Nephron (organoid): Measurements from ENCODE around the gene TRMT61A.
A peak's percentile ranks its signal among the peaks of the same experiment; 100 is the strongest.

Experiments
- H3K27ac Mint-ChIP-seq, 3 experiments: 2 replicates each; pipeline ENCODE4 v1.8.0; 2020; ENCODE audit warnings: mixed read lengths in 3 of 3, mild to moderate bottlenecking in 2 of 3, moderate library complexity in 1 of 3
- H3K27me3 Mint-ChIP-seq: 2 replicates; pipeline ENCODE4 v1.8.0; 2021; ENCODE audit warnings: low read depth, mild to moderate bottlenecking, moderate library complexity, mixed read lengths
- H3K36me3 Mint-ChIP-seq: 2 replicates; pipeline ENCODE4 v1.8.0; 2020; ENCODE audit warnings: low read depth, mixed read lengths
- H3K4me1 Mint-ChIP-seq: 2 replicates; pipeline ENCODE4 v1.8.0; 2020; ENCODE audit warnings: mixed read lengths
- H3K4me3 Mint-ChIP-seq, 3 experiments: 2 replicates each; pipeline ENCODE4 v1.8.0; 2020; ENCODE audit warnings: mild to moderate bottlenecking in 3 of 3, mixed read lengths in 3 of 3, moderate library complexity in 2 of 3
- H3K9me3 Mint-ChIP-seq: 2 replicates; pipeline ENCODE4 v1.8.0; 2020; ENCODE audit warnings: mixed read lengths
- CTCF ChIP-seq, 3 experiments: fragments of 200-600 bp; sonication (generic); IDR thresholded peaks; one replicate each; pipeline ENCODE4 v1.5.0; 2021; ENCODE audit warnings: antibody characterized with exemption in 3 of 3; ENCODE audit not compliant: unreplicated experiment in 3 of 3

The TRMT61A gene

DNA sequence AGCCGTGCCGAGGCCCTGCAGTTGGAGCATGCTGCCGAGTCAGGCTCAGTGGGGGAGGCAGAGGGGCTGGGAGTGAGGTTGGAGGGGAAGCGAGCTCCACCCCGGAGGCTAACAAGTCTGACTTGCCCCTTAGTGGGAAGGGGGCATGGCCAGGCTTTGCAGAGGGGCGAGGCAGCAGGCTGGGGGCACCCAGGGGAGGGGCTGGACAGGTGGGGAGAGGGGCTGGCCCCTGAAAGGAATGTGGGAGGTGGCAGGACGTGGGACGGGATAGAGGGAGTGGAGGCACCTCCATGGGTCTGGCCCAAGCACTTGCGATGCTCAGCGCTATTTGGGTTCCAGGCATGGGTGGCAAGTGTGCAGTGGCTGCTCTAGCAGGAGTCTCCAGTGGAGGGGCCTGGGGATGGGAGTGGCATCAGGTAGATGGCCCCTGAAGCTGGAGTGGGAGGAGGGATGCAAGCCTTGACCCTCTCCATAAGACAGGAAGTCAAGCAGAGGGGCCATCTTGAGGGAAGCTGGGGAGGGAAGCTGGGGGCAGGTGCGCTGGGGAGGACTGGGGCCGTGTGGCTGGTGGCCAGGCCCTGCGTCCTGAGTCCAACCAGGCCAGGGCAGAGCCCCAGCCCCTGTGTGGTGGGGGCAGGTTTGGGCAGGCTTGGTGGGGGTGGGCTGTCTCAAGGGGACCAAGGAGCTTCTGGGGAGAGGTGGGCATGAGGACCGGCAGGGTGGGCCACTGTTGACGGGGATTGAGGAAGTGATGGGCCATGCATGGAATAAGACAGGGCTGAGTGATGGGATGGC lies 2.6 kb downstream of the TRMT61A start:
- Mint-ChIP-seq H3K36me3 (no peaks in the 10 kb centered on the region), H3K4me1 (peaks cover 28% of the 10 kb centered on the region), H3K27ac (no peak overlapping the region), H3K4me3 (peak overlapping the region; percentile 57 to 70 (median 65)), H3K9me3 (no peaks in the 10 kb centered on the region), H3K27me3 (peaks cover 4% of the 10 kb centered on the region)
- TF ChIP-seq CTCF (IDR thresholded peaks at IDR 0.05; ENCODE audit: unreplicated experiment in 3 of 3): no peak

DNA sequence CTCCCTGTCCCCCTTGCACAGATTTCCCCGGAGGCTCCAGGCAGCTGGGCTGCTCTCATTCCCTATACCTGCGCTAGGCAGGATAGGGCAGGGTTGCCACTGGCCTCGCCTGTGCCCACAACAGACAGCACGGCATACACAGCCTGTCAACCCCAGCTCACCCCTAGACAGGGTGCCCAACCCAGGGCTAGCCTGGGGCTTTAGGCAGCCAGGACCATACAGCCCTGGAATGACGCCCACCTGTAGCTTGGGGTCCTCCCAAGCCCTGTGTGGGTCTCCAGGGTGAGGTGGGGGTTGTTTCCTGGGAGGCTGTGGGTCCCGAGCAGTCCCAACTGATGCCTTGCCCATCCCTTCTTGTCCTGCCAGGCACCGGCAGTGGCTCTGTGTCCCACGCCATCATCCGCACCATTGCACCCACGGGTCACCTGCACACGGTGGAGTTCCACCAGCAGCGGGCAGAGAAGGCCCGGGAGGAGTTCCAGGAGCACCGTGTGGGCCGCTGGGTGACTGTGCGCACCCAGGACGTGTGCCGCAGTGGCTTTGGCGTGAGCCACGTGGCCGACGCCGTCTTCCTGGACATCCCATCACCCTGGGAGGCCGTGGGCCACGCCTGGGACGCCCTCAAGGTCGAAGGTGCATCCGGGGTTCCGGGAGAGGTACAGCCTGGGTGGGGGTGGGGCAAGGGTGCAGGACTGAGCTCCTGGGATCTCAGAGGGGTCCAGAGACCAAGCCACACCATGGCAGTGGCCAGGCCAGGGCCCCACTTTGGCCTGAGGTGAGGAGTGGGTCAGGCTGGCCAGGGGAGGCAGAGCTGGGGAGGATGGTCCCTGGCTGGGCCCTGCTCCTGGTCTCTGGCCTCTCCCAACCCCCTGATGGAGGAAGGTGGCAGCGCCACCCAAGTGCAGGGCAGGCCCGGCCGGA lies 3.5 kb downstream of the TRMT61A start:
- Mint-ChIP-seq H3K4me3 (peak overlapping the region; percentile 12 to 63 (median 42)), H3K27me3 (peaks cover 1% of the 10 kb centered on the region)

GRCh38 chr14:103533137-103533998 lies 4.4 kb downstream of the TRMT61A start:
- Mint-ChIP-seq H3K9me3 (no peaks in the 10 kb centered on the region), H3K36me3 (no peaks in the 10 kb centered on the region), H3K27ac (no peak overlapping the region), H3K27me3 (no peaks in the 10 kb centered on the region), H3K4me3 (no peak overlapping the region), H3K4me1 (peaks cover 20% of the 10 kb centered on the region)
- TF ChIP-seq CTCF (IDR thresholded peaks at IDR 0.05; ENCODE audit: unreplicated experiment in 3 of 3): no peak

More for the DNA sequence above, 3.5 kb downstream of the TRMT61A start:
- Mint-ChIP-seq H3K9me3 (no peaks in the 10 kb centered on the region), H3K4me1 (peaks cover 27% of the 10 kb centered on the region), H3K36me3 (no peaks in the 10 kb centered on the region), H3K27ac (no peak overlapping the region)
- TF ChIP-seq CTCF (IDR thresholded peaks at IDR 0.05; ENCODE audit: unreplicated experiment in 3 of 3): no peak

- no peak overlapping the region for H3K27ac Mint-ChIP-seq
- no peak overlapping the region for H3K4me3 Mint-ChIP-seq
- H3K27me3 Mint-ChIP-seq: no peaks in the 10 kb centered on the region
- H3K36me3 Mint-ChIP-seq: no peaks in the 10 kb centered on the region
- peaks cover 13% of the 10 kb centered on the region for H3K4me1 Mint-ChIP-seq
- no peaks in the 10 kb centered on the region for H3K9me3 Mint-ChIP-seq
- no peak for TF ChIP-seq CTCF (IDR thresholded peaks at IDR 0.05; ENCODE audit: unreplicated experiment in 3 of 3)
Observed at GRCh38 chr14:103533999-103534575, 5.1 kb downstream of the TRMT61A start.

DNA sequence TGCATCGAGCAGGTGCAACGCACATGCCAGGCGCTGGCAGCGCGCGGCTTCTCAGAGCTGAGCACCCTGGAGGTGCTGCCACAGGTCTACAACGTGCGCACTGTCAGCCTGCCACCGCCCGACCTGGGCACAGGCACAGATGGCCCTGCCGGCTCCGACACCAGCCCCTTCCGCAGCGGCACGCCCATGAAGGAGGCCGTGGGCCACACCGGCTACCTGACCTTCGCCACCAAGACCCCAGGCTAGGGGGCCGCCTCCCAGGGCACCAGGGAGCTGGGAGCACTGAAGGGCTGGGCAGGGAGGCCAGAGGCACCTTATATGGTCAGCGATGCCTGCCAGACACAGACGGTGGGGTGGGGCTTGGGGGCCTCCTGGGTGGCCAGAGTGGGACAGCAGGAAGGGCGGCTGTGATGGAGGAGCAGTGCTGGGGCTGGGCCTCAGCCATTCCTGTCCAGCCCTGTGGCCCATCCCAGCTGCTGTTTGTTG lies 5.6 kb downstream of the TRMT61A start:
- no peak overlapping the region for H3K27ac Mint-ChIP-seq
- no peaks in the 10 kb centered on the region for H3K9me3 Mint-ChIP-seq
- no peaks in the 10 kb centered on the region for H3K27me3 Mint-ChIP-seq
- no peak for TF ChIP-seq CTCF (IDR thresholded peaks at IDR 0.05; ENCODE audit: unreplicated experiment in 3 of 3)
- no peaks in the 10 kb centered on the region for H3K36me3 Mint-ChIP-seq
- H3K4me3 Mint-ChIP-seq: no peak overlapping the region
- H3K4me1 Mint-ChIP-seq: peaks cover 13% of the 10 kb centered on the region
